ENCODE data around the gene FAF1. TPM values are rescaled to one million over a fixed set of nuclear protein-coding genes. Genes with fewer than 3 reads are reported as not detected.

Gene FAF1
- total RNA-seq, 1 donor from 2014 or later, result 52.0 TPM

- Mint-ChIP-seq H3K9me3 (ENCODE audit: unreplicated experiment) (no peaks in the 10 kb centered on the region), H3K27ac (ENCODE audit: unreplicated experiment) (no peak overlapping the region), H3K4me1 (ENCODE audit: unreplicated experiment) (peaks cover 11% of the 10 kb centered on the region), H3K27me3 (ENCODE audit: unreplicated experiment) (no peaks in the 10 kb centered on the region), H3K36me3 (ENCODE audit: unreplicated experiment) (no peaks in the 10 kb centered on the region), H3K4me3 (ENCODE audit: unreplicated experiment) (no peak overlapping the region)
- DNase-seq (ENCODE audit: extremely low spot score, unreplicated experiment), result no peak
- no peak for TF ChIP-seq CTCF (IDR thresholded peaks at IDR 0.05)
Observed at GRCh38 chr1:50701706-50702317, 258.3 kb downstream of the FAF1 start.

GRCh38 chr1:50700621-50701020 is 259.4 kb downstream of the FAF1 start:
- H3K36me3 Mint-ChIP-seq (ENCODE audit: unreplicated experiment), result no peaks in the 10 kb centered on the region
- DNase-seq (ENCODE audit: extremely low spot score, unreplicated experiment), result no peak
- peaks cover 5% of the 10 kb centered on the region for H3K4me1 Mint-ChIP-seq (ENCODE audit: unreplicated experiment)

DNA sequence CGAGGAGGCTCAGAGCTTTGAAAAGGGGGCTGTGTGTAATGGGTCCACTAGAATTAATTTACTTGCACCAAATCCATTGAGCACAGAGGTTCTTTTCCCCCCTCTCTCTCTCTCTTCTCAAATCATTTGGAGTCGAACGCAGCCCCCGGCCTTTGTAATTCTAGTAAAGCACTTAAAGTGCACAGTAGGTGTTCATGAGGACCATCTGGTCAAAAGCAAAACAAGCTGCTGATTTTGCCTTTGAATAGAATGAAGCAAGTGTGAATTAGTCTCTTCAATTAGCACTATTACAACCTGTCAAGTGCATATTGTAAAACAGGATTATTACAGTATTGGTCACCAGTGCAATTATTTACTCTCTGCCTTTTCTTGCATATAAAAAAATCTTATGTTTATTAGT is 259.9 kb downstream of the FAF1 start:
- no peak for TF ChIP-seq CTCF (IDR thresholded peaks at IDR 0.05)
- Mint-ChIP-seq H3K36me3 (ENCODE audit: unreplicated experiment) (no peaks in the 10 kb centered on the region), H3K4me1 (ENCODE audit: unreplicated experiment) (peaks cover 3% of the 10 kb centered on the region), H3K9me3 (ENCODE audit: unreplicated experiment) (no peaks in the 10 kb centered on the region), H3K27ac (ENCODE audit: unreplicated experiment) (no peak overlapping the region), H3K4me3 (ENCODE audit: unreplicated experiment) (no peak overlapping the region), H3K27me3 (ENCODE audit: unreplicated experiment) (no peaks in the 10 kb centered on the region)
- no peak for DNase-seq (ENCODE audit: extremely low spot score, unreplicated experiment)

More at GRCh38 chr1:50700621-50701020, 259.4 kb downstream of the FAF1 start:
- Mint-ChIP-seq H3K27ac (ENCODE audit: unreplicated experiment) (no peak overlapping the region), H3K27me3 (ENCODE audit: unreplicated experiment) (no peaks in the 10 kb centered on the region), H3K9me3 (ENCODE audit: unreplicated experiment) (no peaks in the 10 kb centered on the region), H3K4me3 (ENCODE audit: unreplicated experiment) (no peak overlapping the region)
- TF ChIP-seq CTCF (IDR thresholded peaks at IDR 0.05), result no peak

- Mint-ChIP-seq H3K4me1 (ENCODE audit: unreplicated experiment) (peaks cover 3% of the 10 kb centered on the region), H3K4me3 (ENCODE audit: unreplicated experiment) (no peak overlapping the region), H3K36me3 (ENCODE audit: unreplicated experiment) (no peaks in the 10 kb centered on the region), H3K27me3 (ENCODE audit: unreplicated experiment) (no peaks in the 10 kb centered on the region), H3K9me3 (ENCODE audit: unreplicated experiment) (no peaks in the 10 kb centered on the region), H3K27ac (ENCODE audit: unreplicated experiment) (no peak overlapping the region)
- DNase-seq (ENCODE audit: extremely low spot score, unreplicated experiment), result no peak
- no peak for TF ChIP-seq CTCF (IDR thresholded peaks at IDR 0.05)
Observed at GRCh38 chr1:50699795-50700194, 260.3 kb downstream of the FAF1 start.

- no peak overlapping the region for H3K27ac Mint-ChIP-seq (ENCODE audit: unreplicated experiment)
- no peaks in the 10 kb centered on the region for H3K27me3 Mint-ChIP-seq (ENCODE audit: unreplicated experiment)
- no peak for TF ChIP-seq CTCF (IDR thresholded peaks at IDR 0.05)
- no peak for DNase-seq (ENCODE audit: extremely low spot score, unreplicated experiment)
- H3K36me3 Mint-ChIP-seq (ENCODE audit: unreplicated experiment), result peaks cover under 1% of the 10 kb centered on the region
- H3K4me1 Mint-ChIP-seq (ENCODE audit: unreplicated experiment), result peaks cover 3% of the 10 kb centered on the region
- no peaks in the 10 kb centered on the region for H3K9me3 Mint-ChIP-seq (ENCODE audit: unreplicated experiment)
- no peak overlapping the region for H3K4me3 Mint-ChIP-seq (ENCODE audit: unreplicated experiment)
Observed at GRCh38 chr1:50697440-50698421, 262.3 kb downstream of the FAF1 start.
